ENCODE results near the gene PRX.

GRCh38 chr19:40457048-40457447, 43.9 kb upstream of the PRX start:
- TF ChIP-seq CTCF (conservative IDR thresholded peaks at IDR 0.05; ENCODE audit: low read length) (no peak), EZH2phosphoT487 (IDR thresholded peaks at IDR 0.05; ENCODE audit: borderline replicate concordance) (no peak)

All from Loucy (cell line).